K562 (cell line): Measurements from ENCODE around the gene ENDOD1. TPM values are rescaled to one million over a fixed set of nuclear protein-coding genes. Genes with fewer than 3 reads are reported as not detected.

ENCODE experiments used
- CHCHD3 ChIP-seq: fragments of 250-450 bp; sonication (Bioruptor Pico); IDR thresholded peaks from 2 replicates; pipeline ENCODE4 v2.1.2; 2022; ENCODE audit warnings: mild to moderate bottlenecking
- CTBP1 ChIP-seq: fragments of 450-650 bp; IDR thresholded peaks from 2 replicates; pipeline ENCODE4 v1.6.1; 2016; ENCODE audit warnings: borderline replicate concordance
- DNMT1 ChIP-seq: fragments of 450-650 bp; IDR thresholded peaks from 2 replicates; pipeline ENCODE4 v1.6.1; 2016; ENCODE audit warnings: antibody characterized with exemption, mild to moderate bottlenecking
- EP400 ChIP-seq: fragments of 450-650 bp; IDR thresholded peaks from 2 replicates; pipeline ENCODE4 v1.6.1; 2017; ENCODE audit warnings: antibody characterized with exemption, mild to moderate bottlenecking, moderate library complexity
- IRF1 ChIP-seq: sonication (generic); formaldehyde crosslinking; IDR thresholded peaks from 2 replicates; pipeline ENCODE4 v1.8.0; 2022; ENCODE audit warnings: missing genetic modification reagents, mild to moderate bottlenecking, borderline replicate concordance
- KLF10 ChIP-seq: fragments of 250-450 bp; sonication (Bioruptor Pico); IDR thresholded peaks from 2 replicates; pipeline ENCODE4 v1.6.1; 2021; ENCODE audit warnings: matching md5 sums
- MXI1 ChIP-seq: IDR thresholded peaks from 2 replicates; pipeline ENCODE4 v1.6.1; 2011; ENCODE audit warnings: low read depth, mild to moderate bottlenecking, improper control_type of control experiment, low read length
- NEUROD1 ChIP-seq: fragments of 150-350 bp; IDR thresholded peaks from 2 replicates; pipeline ENCODE4 v1.6.1; 2014; ENCODE audit warnings: borderline replicate concordance, low read length, low read depth; ENCODE audit not compliant: partially characterized antibody
- PTRF ChIP-seq: fragments of 450-650 bp; IDR thresholded peaks from 2 replicates; pipeline ENCODE4 v1.6.1; 2016; ENCODE audit warnings: mild to moderate bottlenecking, missing genetic modification characterization, missing compliant biosample characterization
- SETDB1 ChIP-seq: IDR thresholded peaks from one replicate; pipeline ENCODE4 v1.6.1; 2012; ENCODE audit warnings: low read length, control low read depth, inconsistent platforms
- SMAD4 ChIP-seq: fragments of 250-450 bp; sonication (Bioruptor Pico); conservative IDR thresholded peaks from 2 replicates; pipeline ENCODE4 v1.8.0; 2021; ENCODE audit warnings: inconsistent platforms, mild to moderate bottlenecking, moderate library complexity
- SP2 ChIP-seq: IDR thresholded peaks from 2 replicates; pipeline ENCODE4 v1.6.1; 2011; ENCODE audit warnings: mild to moderate bottlenecking, low read depth, low read length, moderate library complexity; ENCODE audit not compliant: poor library complexity, severe bottlenecking; ENCODE audit errors: extremely low read depth
- TCF7L2 ChIP-seq: fragments of 150-350 bp; IDR thresholded peaks from 2 replicates; pipeline ENCODE4 v1.6.1; 2016; ENCODE audit warnings: low read depth, mild to moderate bottlenecking, low read length, moderate library complexity
- ZBTB17 ChIP-seq: fragments of 450-650 bp; formaldehyde crosslinking; IDR thresholded peaks from 2 replicates; pipeline ENCODE4 v1.4.0; 2020; ENCODE audit warnings: mild to moderate bottlenecking
- ZBTB2 ChIP-seq: fragments of 450-650 bp; IDR thresholded peaks from 2 replicates; pipeline ENCODE4 v1.6.1; 2016; ENCODE audit warnings: antibody characterized with exemption
- ZNF239 ChIP-seq: fragments of 250-450 bp; sonication (Bioruptor Pico); IDR thresholded peaks from 2 replicates; pipeline ENCODE4 v1.4.0; 2020; ENCODE audit warnings: mild to moderate bottlenecking
- ZNF436 ChIP-seq: fragments of 250-450, 450-650 bp; sonication (Bioruptor Pico); formaldehyde crosslinking; IDR thresholded peaks from 2 replicates; pipeline ENCODE4 v1.7.0; 2020; ENCODE audit warnings: mild to moderate bottlenecking
- polyA plus RNA-seq, 8 experiments: library from polyadenylated mRNA; depleted of rRNA in 4 of 8; stranded (reverse) in 5 of 8; unstranded in 3 of 8; fragments of >200 nt; fragmentation: Nextera tagmentation in 2 of 8; fragmentation: Illumina TruSeq in 1 of 8; extraction: Ambion mirVana in 2 of 8; extraction: Trizol in 1 of 8; gene quantifications; 2 replicates each; pipeline versions ENCODE4 v1.2.1 to v1.2.3, GENCODE V29; 2011 to 2014; ENCODE audit warnings: inconsistent platforms in 1 of 8, missing spikeins in 1 of 8
- total RNA-seq, 7 experiments: library from RNA; depleted of rRNA in 6 of 7; stranded (reverse); fragments of >200 nt in 6 of 7; fragmentation: Illumina TruSeq in 2 of 7; extraction: Trizol in 2 of 7; gene quantifications; 2 replicates each; pipeline versions ENCODE4 v1.2.1 to v1.2.3, GENCODE V29; 2011 to 2021; ENCODE audit warnings: low replicate concordance in 1 of 7
- TF ChIP-seq, protein P1 (sequence below): fragments of 200-800 bp; sonication (Bioruptor generic); IDR thresholded peaks from 2 replicates; pipeline ENCODE4 v1.6.1; 2017; ENCODE audit warnings: missing genetic modification characterization, missing compliant biosample characterization
- TF ChIP-seq, protein P2 (sequence below): fragments of 250-450 bp; sonication (Bioruptor Pico); IDR thresholded peaks from 2 replicates; pipeline ENCODE4 v1.9.0; 2021; ENCODE audit warnings: mild to moderate bottlenecking
- TF ChIP-seq, protein P3 (sequence below), 3 experiments: fragments of 200-800 bp in 1 of 3; sonication (Bioruptor generic) in 1 of 3; sonication (generic) in 1 of 3; formaldehyde crosslinking in 1 of 3; IDR thresholded peaks; 2 replicates each; pipeline versions ENCODE4 v1.6.1 to v1.8.0; 2016 to 2022; ENCODE audit warnings: mild to moderate bottlenecking in 2 of 3, missing compliant biosample characterization in 2 of 3, missing genetic modification characterization in 2 of 3, missing genetic modification reagents in 1 of 3
- TF ChIP-seq, protein P4 (sequence below): fragments of 450-650 bp; formaldehyde crosslinking; IDR thresholded peaks from 2 replicates; pipeline ENCODE4 v1.4.0; 2020; ENCODE audit warnings: mild to moderate bottlenecking, moderate library complexity

The ENDOD1 gene
- total and polyA plus RNA-seq, 9 of the 15 experiments (the other 6 are each of a cell fraction or from before 2014, with no cell fraction given), result 4.2 to 11.8 (median 9.3) TPM

DNA sequence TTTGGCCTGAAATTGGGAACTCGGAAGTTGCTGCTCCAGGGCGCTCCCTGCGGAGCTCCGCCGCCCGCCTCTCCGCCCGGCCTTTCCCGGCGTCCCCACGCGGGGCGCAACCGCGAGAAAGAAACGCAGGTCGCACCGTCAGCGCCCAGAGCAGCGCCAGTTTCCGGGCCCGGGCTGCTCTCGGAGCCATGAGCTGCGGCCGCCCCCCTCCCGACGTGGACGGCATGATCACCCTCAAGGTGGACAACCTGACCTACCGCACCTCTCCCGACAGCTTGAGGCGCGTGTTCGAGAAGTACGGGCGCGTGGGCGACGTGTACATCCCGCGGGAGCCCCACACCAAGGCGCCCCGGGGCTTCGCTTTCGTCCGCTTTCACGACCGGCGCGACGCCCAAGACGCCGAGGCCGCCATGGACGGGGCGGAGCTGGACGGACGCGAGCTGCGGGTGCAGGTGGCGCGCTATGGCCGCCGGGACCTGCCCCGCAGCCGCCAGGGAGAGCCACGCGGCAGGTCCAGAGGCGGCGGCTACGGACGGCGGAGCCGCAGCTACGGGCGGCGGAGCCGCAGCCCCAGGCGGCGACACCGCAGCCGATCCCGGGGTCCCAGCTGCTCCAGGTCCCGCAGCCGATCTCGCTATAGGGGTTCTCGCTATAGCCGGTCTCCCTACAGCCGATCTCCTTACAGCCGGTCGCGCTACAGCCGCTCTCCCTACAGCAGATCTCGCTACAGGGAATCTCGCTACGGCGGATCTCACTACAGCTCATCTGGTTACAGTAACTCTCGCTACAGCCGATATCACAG lies 22.4 kb upstream of the ENDOD1 start (continued):
- TF ChIP-seq CHCHD3 (CRISPR knock-in tag), result no peak
- peak; percentile 75 for TF ChIP-seq ZBTB17 (CRISPR knock-in tag)
- no peak for TF ChIP-seq PTRF (tag)
- TF ChIP-seq, protein P1, sequence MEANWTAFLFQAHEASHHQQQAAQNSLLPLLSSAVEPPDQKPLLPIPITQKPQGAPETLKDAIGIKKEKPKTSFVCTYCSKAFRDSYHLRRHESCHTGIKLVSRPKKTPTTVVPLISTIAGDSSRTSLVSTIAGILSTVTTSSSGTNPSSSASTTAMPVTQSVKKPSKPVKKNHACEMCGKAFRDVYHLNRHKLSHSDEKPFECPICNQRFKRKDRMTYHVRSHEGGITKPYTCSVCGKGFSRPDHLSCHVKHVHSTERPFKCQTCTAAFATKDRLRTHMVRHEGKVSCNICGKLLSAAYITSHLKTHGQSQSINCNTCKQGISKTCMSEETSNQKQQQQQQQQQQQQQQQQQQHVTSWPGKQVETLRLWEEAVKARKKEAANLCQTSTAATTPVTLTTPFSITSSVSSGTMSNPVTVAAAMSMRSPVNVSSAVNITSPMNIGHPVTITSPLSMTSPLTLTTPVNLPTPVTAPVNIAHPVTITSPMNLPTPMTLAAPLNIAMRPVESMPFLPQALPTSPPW (CRISPR knock-in tag), result peak; percentile 74
- TF ChIP-seq, protein P2, sequence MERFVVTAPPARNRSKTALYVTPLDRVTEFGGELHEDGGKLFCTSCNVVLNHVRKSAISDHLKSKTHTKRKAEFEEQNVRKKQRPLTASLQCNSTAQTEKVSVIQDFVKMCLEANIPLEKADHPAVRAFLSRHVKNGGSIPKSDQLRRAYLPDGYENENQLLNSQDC, result no peak
- no peak for TF ChIP-seq ZBTB2
- no peak for TF ChIP-seq TCF7L2
- no peak for TF ChIP-seq KLF10
- TF ChIP-seq, protein P3, sequence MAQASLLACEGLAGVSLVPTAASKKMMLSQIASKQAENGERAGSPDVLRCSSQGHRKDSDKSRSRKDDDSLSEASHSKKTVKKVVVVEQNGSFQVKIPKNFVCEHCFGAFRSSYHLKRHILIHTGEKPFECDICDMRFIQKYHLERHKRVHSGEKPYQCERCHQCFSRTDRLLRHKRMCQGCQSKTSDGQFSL (CRISPR knock-in tag; IDR thresholded peaks at IDR 0.05), result no peak
- TF ChIP-seq, protein P3 (tag; IDR thresholded peaks at IDR 0.05), result no peak
- TF ChIP-seq MXI1, result no peak
- no peak for TF ChIP-seq SETDB1
- peak; percentile 82; the same call in 1 of the 2 replicates for TF ChIP-seq CTBP1
- no peak for TF ChIP-seq NEUROD1
- peak; percentile 76 for TF ChIP-seq SMAD4
- TF ChIP-seq SP2, result no peak
- no peak for TF ChIP-seq ZNF436
- TF ChIP-seq EP400, result peak; percentile 91
- no peak for TF ChIP-seq ZNF239 (CRISPR knock-in tag)
- TF ChIP-seq IRF1 (CRISPR knock-in tag), result no peak
- no peak for TF ChIP-seq DNMT1
- TF ChIP-seq, protein P4, sequence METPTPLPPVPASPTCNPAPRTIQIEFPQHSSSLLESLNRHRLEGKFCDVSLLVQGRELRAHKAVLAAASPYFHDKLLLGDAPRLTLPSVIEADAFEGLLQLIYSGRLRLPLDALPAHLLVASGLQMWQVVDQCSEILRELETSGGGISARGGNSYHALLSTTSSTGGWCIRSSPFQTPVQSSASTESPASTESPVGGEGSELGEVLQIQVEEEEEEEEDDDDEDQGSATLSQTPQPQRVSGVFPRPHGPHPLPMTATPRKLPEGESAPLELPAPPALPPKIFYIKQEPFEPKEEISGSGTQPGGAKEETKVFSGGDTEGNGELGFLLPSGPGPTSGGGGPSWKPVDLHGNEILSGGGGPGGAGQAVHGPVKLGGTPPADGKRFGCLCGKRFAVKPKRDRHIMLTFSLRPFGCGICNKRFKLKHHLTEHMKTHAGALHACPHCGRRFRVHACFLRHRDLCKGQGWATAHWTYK (CRISPR knock-in tag), result peak; percentile 65
